GM12801 (cell line): Measurements from ENCODE around the gene ELOVL5.

ENCODE experiments used
- TF ChIP-seq, protein P1 (sequence below): IDR thresholded peaks from one replicate; pipeline ENCODE4 v1.5.1; 2011; ENCODE audit warnings: control low read depth; ENCODE audit not compliant: insufficient read length; ENCODE audit errors: extremely low read depth

The ELOVL5 gene

DNA sequence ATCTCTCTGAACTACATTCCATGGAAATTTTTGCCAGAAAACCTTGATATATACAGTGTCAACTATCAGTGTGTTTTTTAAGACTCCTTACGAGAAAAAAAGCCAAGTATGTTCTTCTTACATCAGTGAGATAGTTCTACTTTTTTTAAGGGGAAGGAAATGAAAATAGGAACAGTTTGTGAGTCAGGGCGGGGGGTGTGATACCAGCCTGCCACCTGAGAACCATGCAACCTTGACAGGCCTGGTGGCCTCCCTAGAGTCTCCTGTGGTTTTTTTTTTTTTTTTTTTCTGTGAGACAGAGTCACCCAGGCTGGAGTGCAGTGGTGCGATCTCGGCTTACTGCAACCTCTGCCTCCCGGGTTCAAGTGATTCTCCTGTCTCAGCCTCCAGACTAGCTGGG, 103.8 kb downstream of the ELOVL5 start:
- TF ChIP-seq, protein P1, sequence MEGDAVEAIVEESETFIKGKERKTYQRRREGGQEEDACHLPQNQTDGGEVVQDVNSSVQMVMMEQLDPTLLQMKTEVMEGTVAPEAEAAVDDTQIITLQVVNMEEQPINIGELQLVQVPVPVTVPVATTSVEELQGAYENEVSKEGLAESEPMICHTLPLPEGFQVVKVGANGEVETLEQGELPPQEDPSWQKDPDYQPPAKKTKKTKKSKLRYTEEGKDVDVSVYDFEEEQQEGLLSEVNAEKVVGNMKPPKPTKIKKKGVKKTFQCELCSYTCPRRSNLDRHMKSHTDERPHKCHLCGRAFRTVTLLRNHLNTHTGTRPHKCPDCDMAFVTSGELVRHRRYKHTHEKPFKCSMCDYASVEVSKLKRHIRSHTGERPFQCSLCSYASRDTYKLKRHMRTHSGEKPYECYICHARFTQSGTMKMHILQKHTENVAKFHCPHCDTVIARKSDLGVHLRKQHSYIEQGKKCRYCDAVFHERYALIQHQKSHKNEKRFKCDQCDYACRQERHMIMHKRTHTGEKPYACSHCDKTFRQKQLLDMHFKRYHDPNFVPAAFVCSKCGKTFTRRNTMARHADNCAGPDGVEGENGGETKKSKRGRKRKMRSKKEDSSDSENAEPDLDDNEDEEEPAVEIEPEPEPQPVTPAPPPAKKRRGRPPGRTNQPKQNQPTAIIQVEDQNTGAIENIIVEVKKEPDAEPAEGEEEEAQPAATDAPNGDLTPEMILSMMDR = no peak

DNA sequence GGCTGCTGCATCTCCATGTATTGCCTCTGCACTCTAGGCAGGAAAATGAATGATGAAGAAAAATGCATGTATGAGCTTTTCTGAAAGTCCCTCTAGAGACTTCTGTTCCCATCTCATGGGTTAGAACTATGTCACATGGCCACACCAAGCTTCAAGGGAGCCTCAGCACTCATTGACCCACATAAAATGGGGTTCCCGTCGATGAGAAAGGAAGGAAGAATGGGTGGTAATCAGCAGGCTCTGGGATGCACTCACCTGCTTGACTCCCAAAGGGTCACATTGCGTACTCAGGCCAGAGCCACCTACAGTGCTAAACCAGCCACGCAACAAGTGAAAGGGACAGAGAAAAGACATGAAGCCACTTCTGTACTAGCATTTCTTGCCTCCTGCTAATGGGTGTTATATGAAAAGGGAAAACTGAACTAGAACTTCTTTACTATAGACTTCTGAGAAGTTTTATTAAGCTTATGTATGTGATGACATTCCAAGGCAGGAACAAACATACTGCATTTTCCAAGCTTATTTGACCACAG, 104.3 kb downstream of the ELOVL5 start:
- TF ChIP-seq, protein P1 = no peak

DNA sequence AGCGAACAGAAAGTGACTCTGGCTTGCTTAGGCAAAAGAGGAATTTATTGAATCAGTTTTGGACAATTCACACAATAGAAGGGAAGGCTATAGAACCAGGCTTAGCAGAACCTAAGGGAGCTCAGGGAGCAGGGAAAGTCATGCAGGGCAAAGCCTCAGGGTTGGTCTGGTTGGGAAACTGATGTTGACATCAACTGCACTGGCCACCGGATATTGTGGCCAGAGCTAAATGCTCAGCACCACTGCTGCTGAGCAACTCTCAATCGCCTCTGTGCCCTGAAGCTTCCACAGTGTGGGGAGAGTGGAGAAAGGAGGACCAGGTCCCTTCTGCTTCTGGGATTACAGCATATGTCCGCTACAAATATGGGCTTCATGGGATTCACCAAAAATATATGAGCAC, 106.8 kb downstream of the ELOVL5 start:
- TF ChIP-seq, protein P1 = no peak

DNA sequence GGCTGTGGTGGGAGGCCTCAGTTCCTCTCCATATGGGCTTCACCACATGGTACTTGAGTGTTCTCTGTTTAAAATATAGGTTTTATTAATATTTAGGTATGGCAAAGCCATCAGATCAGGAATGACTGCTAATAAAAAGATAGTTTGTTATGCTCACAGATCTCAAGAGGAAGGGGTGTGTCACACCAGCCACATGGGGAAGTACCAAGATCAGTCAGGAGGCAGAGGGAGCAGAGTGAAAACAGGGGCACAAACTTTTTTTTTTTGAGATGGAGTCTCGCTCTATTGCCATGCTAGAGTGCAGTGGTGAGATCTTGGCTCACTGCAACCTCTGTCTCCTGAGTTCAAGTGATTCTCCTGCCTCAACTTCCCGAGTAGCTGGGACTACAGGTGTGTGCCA, 108.0 kb downstream of the ELOVL5 start:
- TF ChIP-seq, protein P1 = no peak

DNA sequence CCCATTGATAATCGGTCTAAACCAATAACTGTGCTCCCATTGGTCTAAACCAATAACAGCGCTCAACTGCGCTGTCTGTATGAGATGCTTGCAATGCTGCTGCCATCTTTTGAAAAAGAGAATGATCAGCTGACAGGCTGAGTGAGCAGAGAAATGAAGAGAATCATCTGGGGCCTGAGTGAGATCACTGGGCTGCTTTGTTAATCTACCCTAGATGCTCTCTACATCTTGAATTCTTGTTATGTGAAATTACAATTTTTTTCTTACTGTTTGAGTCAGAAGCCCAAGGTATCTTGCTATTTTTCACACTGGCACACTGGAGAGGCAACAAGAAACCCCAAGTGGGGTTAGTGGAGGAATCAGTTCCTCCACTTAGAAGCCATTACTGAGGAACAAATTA, 108.6 kb downstream of the ELOVL5 start:
- TF ChIP-seq, protein P1 = no peak

DNA sequence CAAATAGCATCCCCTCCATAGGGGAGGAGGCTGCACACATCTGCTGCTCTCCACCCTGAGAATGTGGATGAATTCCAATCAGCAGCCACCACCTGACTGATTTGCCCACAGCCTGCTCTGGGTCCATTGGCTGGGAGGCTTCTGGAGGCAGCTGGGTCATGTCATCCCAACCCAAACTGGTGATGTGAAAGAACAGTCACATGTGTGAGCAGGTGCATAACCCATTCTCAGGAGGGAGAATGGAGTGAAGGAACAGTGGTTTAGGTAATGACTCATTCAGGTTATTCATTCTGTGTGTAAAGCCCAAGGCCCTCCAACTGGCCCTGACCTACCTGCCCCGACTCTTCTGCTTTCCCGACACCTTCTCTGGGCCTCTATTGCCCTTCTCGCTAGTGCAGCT, 109.2 kb downstream of the ELOVL5 start:
- TF ChIP-seq, protein P1 = no peak

DNA sequence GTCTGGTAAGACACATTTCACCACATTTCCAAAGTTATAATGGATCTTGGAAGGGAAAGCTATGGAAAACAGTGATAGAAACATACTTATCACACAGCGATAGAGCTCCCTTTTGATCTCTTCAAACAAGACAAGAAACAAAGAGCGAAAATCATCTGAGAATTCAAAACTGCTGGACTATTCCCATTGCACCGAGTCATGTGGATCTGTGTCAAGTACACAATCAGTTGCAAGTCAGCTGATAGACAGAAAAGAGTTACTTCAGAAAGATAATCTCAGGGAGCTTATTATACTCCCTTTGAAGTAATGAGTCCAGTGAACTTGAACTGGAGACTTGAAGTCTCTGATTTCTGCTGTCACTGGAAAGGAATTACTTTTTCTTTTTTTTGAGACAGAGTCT, 110.4 kb downstream of the ELOVL5 start:
- TF ChIP-seq, protein P1 = no peak
